HepG2 (cell line): ENCODE data around the gene CCDC106. TPM values are rescaled to one million over a fixed set of nuclear protein-coding genes. Genes with fewer than 3 reads are reported as not detected.
A peak's percentile ranks its signal among the peaks of the same experiment; 100 is the strongest.

Source experiments
- CAMTA2 ChIP-seq: sonication (generic); formaldehyde crosslinking; IDR thresholded peaks from 2 replicates; pipeline ENCODE4 v1.4.0; 2020; ENCODE audit warnings: mild to moderate bottlenecking, missing genetic modification reagents, borderline replicate concordance
- DNMT1 ChIP-seq: sonication (generic); formaldehyde crosslinking; IDR thresholded peaks from 2 replicates; pipeline ENCODE4 v1.5.1; 2020; ENCODE audit warnings: mild to moderate bottlenecking, missing genetic modification reagents
- JUNB ChIP-seq: sonication (generic); formaldehyde crosslinking; IDR thresholded peaks from 2 replicates; pipeline ENCODE4 v1.8.0; 2022; ENCODE audit warnings: missing genetic modification reagents, mild to moderate bottlenecking, borderline replicate concordance
- MAF1 ChIP-seq: sonication (generic); formaldehyde crosslinking; IDR thresholded peaks from 2 replicates; pipeline ENCODE4 v1.5.0; 2020; ENCODE audit warnings: missing genetic modification reagents, borderline replicate concordance
- MED1 ChIP-seq: sonication (generic); formaldehyde crosslinking; IDR thresholded peaks from 2 replicates; pipeline ENCODE4 v1.4.0; 2020; ENCODE audit warnings: missing genetic modification reagents
- NAIF1 ChIP-seq: sonication (generic); formaldehyde crosslinking; IDR thresholded peaks from 2 replicates; pipeline ENCODE4 v1.5.0; 2020; ENCODE audit warnings: mild to moderate bottlenecking, missing genetic modification reagents, borderline replicate concordance
- RFX1 ChIP-seq: fragments of 450-650 bp; IDR thresholded peaks from 2 replicates; pipeline ENCODE4 v1.6.1; 2017
- RORA ChIP-seq: sonication (generic); formaldehyde crosslinking; IDR thresholded peaks from 2 replicates; pipeline ENCODE4 v1.5.0; 2020; ENCODE audit warnings: mild to moderate bottlenecking, missing genetic modification reagents, moderate library complexity
- ZNF136 ChIP-seq: sonication (generic); formaldehyde crosslinking; IDR thresholded peaks from 2 replicates; pipeline ENCODE4 v1.8.1; 2022; ENCODE audit warnings: low read depth, mild to moderate bottlenecking, moderate library complexity, missing genetic modification reagents
- ZNF335 ChIP-seq: sonication (generic); formaldehyde crosslinking; IDR thresholded peaks from 2 replicates; pipeline ENCODE4 v1.4.0; 2020; ENCODE audit warnings: missing genetic modification reagents
- ZNF354B ChIP-seq: sonication (generic); formaldehyde crosslinking; IDR thresholded peaks from 2 replicates; pipeline ENCODE4 v1.8.0; 2022; ENCODE audit warnings: mild to moderate bottlenecking, missing genetic modification reagents
- ZNF614 ChIP-seq: IDR thresholded peaks from 2 replicates; pipeline ENCODE4 v1.6.1; 2018; ENCODE audit warnings: missing biosample characterization, missing genetic modification reagents, inconsistent platforms, borderline replicate concordance
- ZNF790 ChIP-seq: sonication (generic); formaldehyde crosslinking; IDR thresholded peaks from 2 replicates; pipeline ENCODE4 v1.8.0; 2022; ENCODE audit warnings: missing genetic modification reagents, mild to moderate bottlenecking, borderline replicate concordance
- polyA plus RNA-seq, 8 experiments: library from polyadenylated mRNA; depleted of rRNA in 3 of 8; stranded (reverse) in 7 of 8; unstranded in 1 of 8; fragments of >200 nt; fragmentation: Illumina TruSeq in 4 of 8; extraction: Trizol in 4 of 8; gene quantifications; 2 replicates each; pipeline versions ENCODE4 v1.2.1 to v1.2.3, GENCODE V29; 2011 to 2016; ENCODE audit warnings: low read depth in 4 of 8, missing spikeins in 1 of 8, mixed read lengths in 1 of 8; ENCODE audit not compliant: insufficient read depth in 1 of 8
- total RNA-seq, 5 experiments: library from RNA; depleted of rRNA; stranded (reverse); fragments of >200 nt; fragmentation: Illumina TruSeq; extraction: Trizol; gene quantifications; 2 replicates each; pipeline ENCODE4 v1.2.3, GENCODE V29; 2016; ENCODE audit warnings: low read depth in 1 of 5
- TF ChIP-seq, protein P1 (sequence below): sonication (generic); formaldehyde crosslinking; IDR thresholded peaks from 2 replicates; pipeline ENCODE4 v1.5.1; 2020; ENCODE audit warnings: missing genetic modification reagents, mild to moderate bottlenecking, borderline replicate concordance
- TF ChIP-seq, protein P2 (sequence below): sonication (generic); formaldehyde crosslinking; IDR thresholded peaks from 2 replicates; pipeline ENCODE4; 2020; ENCODE audit warnings: missing genetic modification reagents, mild to moderate bottlenecking, borderline replicate concordance
- TF ChIP-seq, protein P3 (sequence below): sonication (generic); formaldehyde crosslinking; IDR thresholded peaks from 2 replicates; pipeline ENCODE4 v1.5.1; 2020; ENCODE audit warnings: missing genetic modification reagents, mild to moderate bottlenecking, borderline replicate concordance
- TF ChIP-seq, protein P4 (sequence below): sonication (generic); formaldehyde crosslinking; IDR thresholded peaks from 2 replicates; pipeline ENCODE4 v1.5.0; 2020; ENCODE audit warnings: missing genetic modification reagents
- TF ChIP-seq, protein P5 (sequence below): sonication (generic); formaldehyde crosslinking; IDR thresholded peaks from 2 replicates; pipeline ENCODE4 v1.8.0; 2022; ENCODE audit warnings: mild to moderate bottlenecking, missing genetic modification reagents, borderline replicate concordance

The CCDC106 gene
- total and polyA plus RNA-seq, 2 of the 13 experiments (the other 11 are each of a cell fraction or from before 2014, with no cell fraction given), result 4.7 to 8.8 TPM

DNA sequence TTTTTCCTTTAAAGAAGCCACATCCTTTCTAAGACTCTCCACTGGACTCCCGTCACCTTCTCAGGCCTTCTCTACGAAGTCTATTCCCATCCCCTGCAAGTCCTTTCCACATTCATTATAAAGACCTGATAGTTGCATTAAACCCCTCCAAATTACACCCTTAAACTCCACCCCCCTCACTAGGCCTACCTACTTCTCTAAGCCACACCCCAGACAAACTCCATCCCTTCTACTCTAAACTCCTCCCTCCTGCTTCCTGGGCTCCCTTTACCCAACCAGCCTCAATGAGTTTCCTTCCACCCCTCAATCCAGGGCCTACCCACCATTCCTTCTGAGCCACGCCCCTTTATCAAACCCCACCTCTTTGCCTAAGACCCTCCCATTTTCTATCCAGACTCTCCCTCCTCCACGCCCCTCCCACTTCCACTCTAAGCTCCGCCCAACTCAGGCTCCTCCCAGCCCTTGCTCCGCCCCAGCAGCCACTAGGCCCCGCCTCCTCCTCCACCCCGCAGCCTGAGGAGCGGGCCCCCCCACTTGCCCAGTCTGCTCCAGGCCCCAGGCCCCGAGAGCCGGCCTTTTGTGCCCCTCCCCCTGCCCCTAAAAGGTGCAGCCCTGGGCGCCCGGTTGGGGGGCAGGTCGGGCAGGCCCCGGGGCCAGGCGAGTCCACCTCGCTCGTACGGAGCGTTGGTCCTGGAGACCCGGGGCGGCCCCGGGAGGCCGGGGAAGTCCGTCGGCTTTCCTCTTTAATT, 49.1 kb upstream of the CCDC106 start (continued):
- TF ChIP-seq JUNB (CRISPR knock-in tag) (no peak), ZNF335 (peak; percentile 42; the same call in 1 of the 2 replicates), DNMT1 (CRISPR knock-in tag) (no peak), NAIF1 (CRISPR knock-in tag) (no peak), RORA (CRISPR knock-in tag) (no peak), MED1 (CRISPR knock-in tag) (no peak; the same call in 1 of the 2 replicates), ZNF136 (CRISPR knock-in tag) (no peak), CAMTA2 (CRISPR knock-in tag) (0 out of 2 replicates have a peak, but pooled peaks have one; percentile 78), RFX1 (no peak), MAF1 (CRISPR knock-in tag) (no peak), ZNF790 (CRISPR knock-in tag) (no peak), ZNF614 (CRISPR knock-in tag) (no peak; the same call in 1 of the 2 replicates), ZNF354B (CRISPR knock-in tag) (no peak)
- TF ChIP-seq, protein P1, sequence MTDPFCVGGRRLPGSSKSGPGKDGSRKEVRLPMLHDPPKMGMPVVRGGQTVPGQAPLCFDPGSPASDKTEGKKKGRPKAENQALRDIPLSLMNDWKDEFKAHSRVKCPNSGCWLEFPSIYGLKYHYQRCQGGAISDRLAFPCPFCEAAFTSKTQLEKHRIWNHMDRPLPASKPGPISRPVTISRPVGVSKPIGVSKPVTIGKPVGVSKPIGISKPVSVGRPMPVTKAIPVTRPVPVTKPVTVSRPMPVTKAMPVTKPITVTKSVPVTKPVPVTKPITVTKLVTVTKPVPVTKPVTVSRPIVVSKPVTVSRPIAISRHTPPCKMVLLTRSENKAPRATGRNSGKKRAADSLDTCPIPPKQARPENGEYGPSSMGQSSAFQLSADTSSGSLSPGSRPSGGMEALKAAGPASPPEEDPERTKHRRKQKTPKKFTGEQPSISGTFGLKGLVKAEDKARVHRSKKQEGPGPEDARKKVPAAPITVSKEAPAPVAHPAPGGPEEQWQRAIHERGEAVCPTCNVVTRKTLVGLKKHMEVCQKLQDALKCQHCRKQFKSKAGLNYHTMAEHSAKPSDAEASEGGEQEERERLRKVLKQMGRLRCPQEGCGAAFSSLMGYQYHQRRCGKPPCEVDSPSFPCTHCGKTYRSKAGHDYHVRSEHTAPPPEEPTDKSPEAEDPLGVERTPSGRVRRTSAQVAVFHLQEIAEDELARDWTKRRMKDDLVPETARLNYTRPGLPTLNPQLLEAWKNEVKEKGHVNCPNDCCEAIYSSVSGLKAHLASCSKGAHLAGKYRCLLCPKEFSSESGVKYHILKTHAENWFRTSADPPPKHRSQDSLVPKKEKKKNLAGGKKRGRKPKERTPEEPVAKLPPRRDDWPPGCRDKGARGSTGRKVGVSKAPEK, result no peak
- TF ChIP-seq, protein P2, sequence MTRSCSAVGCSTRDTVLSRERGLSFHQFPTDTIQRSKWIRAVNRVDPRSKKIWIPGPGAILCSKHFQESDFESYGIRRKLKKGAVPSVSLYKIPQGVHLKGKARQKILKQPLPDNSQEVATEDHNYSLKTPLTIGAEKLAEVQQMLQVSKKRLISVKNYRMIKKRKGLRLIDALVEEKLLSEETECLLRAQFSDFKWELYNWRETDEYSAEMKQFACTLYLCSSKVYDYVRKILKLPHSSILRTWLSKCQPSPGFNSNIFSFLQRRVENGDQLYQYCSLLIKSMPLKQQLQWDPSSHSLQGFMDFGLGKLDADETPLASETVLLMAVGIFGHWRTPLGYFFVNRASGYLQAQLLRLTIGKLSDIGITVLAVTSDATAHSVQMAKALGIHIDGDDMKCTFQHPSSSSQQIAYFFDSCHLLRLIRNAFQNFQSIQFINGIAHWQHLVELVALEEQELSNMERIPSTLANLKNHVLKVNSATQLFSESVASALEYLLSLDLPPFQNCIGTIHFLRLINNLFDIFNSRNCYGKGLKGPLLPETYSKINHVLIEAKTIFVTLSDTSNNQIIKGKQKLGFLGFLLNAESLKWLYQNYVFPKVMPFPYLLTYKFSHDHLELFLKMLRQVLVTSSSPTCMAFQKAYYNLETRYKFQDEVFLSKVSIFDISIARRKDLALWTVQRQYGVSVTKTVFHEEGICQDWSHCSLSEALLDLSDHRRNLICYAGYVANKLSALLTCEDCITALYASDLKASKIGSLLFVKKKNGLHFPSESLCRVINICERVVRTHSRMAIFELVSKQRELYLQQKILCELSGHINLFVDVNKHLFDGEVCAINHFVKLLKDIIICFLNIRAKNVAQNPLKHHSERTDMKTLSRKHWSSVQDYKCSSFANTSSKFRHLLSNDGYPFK (CRISPR knock-in tag), result no peak
- TF ChIP-seq, protein P3, sequence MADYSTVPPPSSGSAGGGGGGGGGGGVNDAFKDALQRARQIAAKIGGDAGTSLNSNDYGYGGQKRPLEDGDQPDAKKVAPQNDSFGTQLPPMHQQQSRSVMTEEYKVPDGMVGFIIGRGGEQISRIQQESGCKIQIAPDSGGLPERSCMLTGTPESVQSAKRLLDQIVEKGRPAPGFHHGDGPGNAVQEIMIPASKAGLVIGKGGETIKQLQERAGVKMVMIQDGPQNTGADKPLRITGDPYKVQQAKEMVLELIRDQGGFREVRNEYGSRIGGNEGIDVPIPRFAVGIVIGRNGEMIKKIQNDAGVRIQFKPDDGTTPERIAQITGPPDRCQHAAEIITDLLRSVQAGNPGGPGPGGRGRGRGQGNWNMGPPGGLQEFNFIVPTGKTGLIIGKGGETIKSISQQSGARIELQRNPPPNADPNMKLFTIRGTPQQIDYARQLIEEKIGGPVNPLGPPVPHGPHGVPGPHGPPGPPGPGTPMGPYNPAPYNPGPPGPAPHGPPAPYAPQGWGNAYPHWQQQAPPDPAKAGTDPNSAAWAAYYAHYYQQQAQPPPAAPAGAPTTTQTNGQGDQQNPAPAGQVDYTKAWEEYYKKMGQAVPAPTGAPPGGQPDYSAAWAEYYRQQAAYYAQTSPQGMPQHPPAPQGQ (CRISPR knock-in tag), result no peak
- TF ChIP-seq, protein P4, sequence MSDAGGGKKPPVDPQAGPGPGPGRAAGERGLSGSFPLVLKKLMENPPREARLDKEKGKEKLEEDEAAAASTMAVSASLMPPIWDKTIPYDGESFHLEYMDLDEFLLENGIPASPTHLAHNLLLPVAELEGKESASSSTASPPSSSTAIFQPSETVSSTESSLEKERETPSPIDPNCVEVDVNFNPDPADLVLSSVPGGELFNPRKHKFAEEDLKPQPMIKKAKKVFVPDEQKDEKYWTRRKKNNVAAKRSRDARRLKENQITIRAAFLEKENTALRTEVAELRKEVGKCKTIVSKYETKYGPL (CRISPR knock-in tag), result no peak
- TF ChIP-seq, protein P5, sequence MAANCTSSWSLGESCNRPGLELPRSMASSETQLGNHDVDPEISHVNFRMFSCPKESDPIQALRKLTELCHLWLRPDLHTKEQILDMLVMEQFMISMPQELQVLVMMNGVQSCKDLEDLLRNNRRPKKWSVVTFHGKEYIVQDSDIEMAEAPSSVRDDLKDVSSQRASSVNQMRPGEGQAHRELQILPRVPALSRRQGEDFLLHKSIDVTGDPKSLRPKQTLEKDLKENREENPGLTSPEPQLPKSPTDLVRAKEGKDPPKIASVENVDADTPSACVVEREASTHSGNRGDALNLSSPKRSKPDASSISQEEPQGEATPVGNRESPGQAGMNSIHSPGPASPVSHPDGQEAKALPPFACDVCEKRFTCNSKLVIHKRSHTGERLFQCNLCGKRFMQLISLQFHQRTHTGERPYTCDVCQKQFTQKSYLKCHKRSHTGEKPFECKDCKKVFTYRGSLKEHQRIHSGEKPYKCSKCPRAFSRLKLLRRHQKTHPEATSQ (CRISPR knock-in tag), result no peak
